ENCODE data around the gene SERTAD1. TPM values are rescaled to one million over a fixed set of nuclear protein-coding genes. Genes with fewer than 3 reads are reported as not detected.

The SERTAD1 gene
- total and polyA plus RNA-seq, 2 donors (not counting 1 experiment from before 2014, with no cell fraction given), result 11.9 to 59.4 TPM

DNA sequence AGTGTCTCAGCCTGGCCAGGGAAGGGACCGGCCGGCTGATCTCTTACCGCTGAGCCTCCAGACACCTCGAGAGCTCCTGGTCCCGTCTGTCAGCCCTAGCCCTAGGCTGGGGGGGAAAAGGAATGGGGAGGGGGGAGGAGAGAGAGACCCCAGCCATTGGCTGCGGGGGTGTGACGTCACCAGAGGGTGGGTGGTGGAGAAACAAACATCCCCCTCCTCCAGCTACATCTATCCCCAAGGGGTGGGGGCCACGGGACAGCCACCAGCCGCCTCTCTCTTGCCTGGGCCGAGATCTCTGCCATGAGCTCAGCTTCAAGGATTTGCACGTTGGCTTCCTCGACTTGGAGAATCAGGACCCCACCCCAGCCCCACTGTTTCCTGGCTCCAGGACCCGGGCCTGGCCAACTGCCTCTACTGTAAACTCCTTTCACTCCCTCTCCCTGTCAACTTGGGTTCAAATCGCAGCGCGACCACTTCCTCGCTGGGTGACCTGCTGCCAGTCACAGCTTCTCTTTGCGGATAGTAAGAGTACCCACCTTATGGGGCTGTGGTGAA, 12.4 kb downstream of the SERTAD1 start, which contains the start of gene PRX:
PRX (minus strand) TSS at position 88 of the 555 bp plus-strand sequence. CDS start 5,446 bp downstream, outside the sequence.
- no peak within 1 kb of the TSS for H3K27ac Mint-ChIP-seq
- CTCF ChIA-PET, result interaction anchor here (1.0 kb wide), 1 partner anchor 8 kb away, joined by 5 read pairs; no protein-coding TSS in a partner anchor
- Histone ChIP-seq H4K20me1 (ENCODE audit: control insufficient read depth, insufficient read depth, low read length, poor library complexity, severe bottlenecking) (no peaks in the 10 kb centered on the region), H3K4me2 (replicated peaks; ENCODE audit: low read depth, low read length, poor library complexity, severe bottlenecking) (no peak within 1 kb of the TSS), H3K4me1 (ENCODE audit: control insufficient read depth in 2 of 2, insufficient read depth in 2 of 2, low read length in 2 of 2) (peaks cover 12 to 33% of the 10 kb centered on the region in 2 donors), H3K27me3 (replicated peaks in 1 of 4; ENCODE audit: control extremely low read depth in 1 of 4, control insufficient read depth in 3 of 4, insufficient read depth in 4 of 4, low read length in 3 of 4) (peaks cover 0 to 2% (median 0%) of the 10 kb centered on the region in 4 experiments), H3K36me3 (replicated peaks in 1 of 2; ENCODE audit: control extremely low read depth in 1 of 2, control insufficient read depth in 1 of 2, extremely low read depth in 1 of 2, insufficient read depth in 2 of 2, low read length in 1 of 2) (no peaks in the 10 kb centered on the region), H3K9me3 (ENCODE audit: control extremely low read depth in 1 of 3, control insufficient read depth in 2 of 3, insufficient read depth in 1 of 3, low read length in 2 of 3) (no peaks in the 10 kb centered on the region), H2AFZ (ENCODE audit: insufficient read depth, low read depth, low read length, poor library complexity, severe bottlenecking) (no peak within 1 kb of the TSS), H3K79me2 (ENCODE audit: control insufficient read depth, insufficient read depth, low read length) (no peaks in the 10 kb centered on the region), H3K4me3 (ENCODE audit: control extremely low read depth in 1 of 5, extremely low read depth in 1 of 5, insufficient read depth in 1 of 5, low read depth in 2 of 5, low read length in 4 of 5) (no peak within 1 kb of the TSS), H3K27ac (ENCODE audit: low read length in 2 of 2) (no peak within 1 kb of the TSS), H3K9ac (ENCODE audit: low read length) (no peak within 1 kb of the TSS)
- H3K4me1 Mint-ChIP-seq, result peaks cover 23% of the 10 kb centered on the region
- no peaks in the 10 kb centered on the region for H3K27me3 Mint-ChIP-seq
- intact Hi-C loops (cut with micrococcal nuclease), result no loop called here
- POLR2A ChIA-PET, result no interaction called here
- 0% methylated on average over 1 of the region's 18 CpGs for WGBS (ENCODE audit: insufficient coverage)
- ATAC-seq (ENCODE audit: low read depth), result no peak
- H3K9me3 Mint-ChIP-seq (ENCODE audit: insufficient read depth), result no peaks in the 10 kb centered on the region
- no peak for DNase-seq
- H3K4me3 Mint-ChIP-seq, result no peak within 1 kb of the TSS
- TF ChIP-seq, protein P1, sequence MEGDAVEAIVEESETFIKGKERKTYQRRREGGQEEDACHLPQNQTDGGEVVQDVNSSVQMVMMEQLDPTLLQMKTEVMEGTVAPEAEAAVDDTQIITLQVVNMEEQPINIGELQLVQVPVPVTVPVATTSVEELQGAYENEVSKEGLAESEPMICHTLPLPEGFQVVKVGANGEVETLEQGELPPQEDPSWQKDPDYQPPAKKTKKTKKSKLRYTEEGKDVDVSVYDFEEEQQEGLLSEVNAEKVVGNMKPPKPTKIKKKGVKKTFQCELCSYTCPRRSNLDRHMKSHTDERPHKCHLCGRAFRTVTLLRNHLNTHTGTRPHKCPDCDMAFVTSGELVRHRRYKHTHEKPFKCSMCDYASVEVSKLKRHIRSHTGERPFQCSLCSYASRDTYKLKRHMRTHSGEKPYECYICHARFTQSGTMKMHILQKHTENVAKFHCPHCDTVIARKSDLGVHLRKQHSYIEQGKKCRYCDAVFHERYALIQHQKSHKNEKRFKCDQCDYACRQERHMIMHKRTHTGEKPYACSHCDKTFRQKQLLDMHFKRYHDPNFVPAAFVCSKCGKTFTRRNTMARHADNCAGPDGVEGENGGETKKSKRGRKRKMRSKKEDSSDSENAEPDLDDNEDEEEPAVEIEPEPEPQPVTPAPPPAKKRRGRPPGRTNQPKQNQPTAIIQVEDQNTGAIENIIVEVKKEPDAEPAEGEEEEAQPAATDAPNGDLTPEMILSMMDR (IDR thresholded peaks at IDR 0.05), result no peak
- TF ChIP-seq EZH2 (IDR thresholded peaks at IDR 0.05; ENCODE audit: borderline replicate concordance, insufficient read depth, low read depth, low read length, poor library complexity, severe bottlenecking), result no peak

DNA sequence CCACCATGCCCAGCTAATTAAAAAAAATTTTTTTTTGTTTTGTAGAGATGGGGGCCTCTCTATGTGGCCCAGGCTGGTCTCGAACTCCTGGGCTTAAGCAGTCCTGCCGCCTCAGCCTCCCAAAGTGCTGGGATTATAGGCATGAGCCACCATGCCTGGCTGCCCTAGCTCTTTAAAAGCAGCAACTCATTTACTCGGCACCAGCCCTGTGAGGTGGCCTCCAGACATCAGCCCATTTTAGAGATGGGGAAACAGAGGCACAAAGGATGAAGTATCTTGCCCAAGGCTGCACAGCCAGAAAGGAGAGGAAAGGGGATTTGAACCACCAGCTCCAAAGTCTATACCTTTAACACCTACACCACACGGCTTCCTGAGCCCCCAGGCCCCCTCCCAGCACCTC, 12.9 kb downstream of the SERTAD1 start:
- no peak overlapping the region for H3K4me3 ChIP-seq (ENCODE audit: control extremely low read depth in 1 of 5, extremely low read depth in 1 of 5, insufficient read depth in 1 of 5, low read depth in 2 of 5, low read length in 4 of 5)
- no peak overlapping the region for H3K4me3 Mint-ChIP-seq
- no peaks in the 10 kb centered on the region for H4K20me1 ChIP-seq (ENCODE audit: control insufficient read depth, insufficient read depth, low read length, poor library complexity, severe bottlenecking)
- H3K27me3 ChIP-seq (replicated peaks in 1 of 4; ENCODE audit: control extremely low read depth in 1 of 4, control insufficient read depth in 3 of 4, insufficient read depth in 4 of 4, low read length in 3 of 4), result peaks cover 0 to 2% (median 0%) of the 10 kb centered on the region in 4 experiments
- no peak for DNase-seq
- no peaks in the 10 kb centered on the region for H3K27me3 Mint-ChIP-seq
- H3K4me2 ChIP-seq (replicated peaks; ENCODE audit: low read depth, low read length, poor library complexity, severe bottlenecking), result no peak overlapping the region
- TF ChIP-seq, protein P1 (IDR thresholded peaks at IDR 0.05), result no peak
- no peak for TF ChIP-seq EZH2 (IDR thresholded peaks at IDR 0.05; ENCODE audit: borderline replicate concordance, insufficient read depth, low read depth, low read length, poor library complexity, severe bottlenecking)
- ATAC-seq (ENCODE audit: low read depth), result no peak
- 100% methylated on average over 1 of the region's 4 CpGs for WGBS (ENCODE audit: insufficient coverage)
- intact Hi-C loops (cut with micrococcal nuclease), result no loop called here
- no peaks in the 10 kb centered on the region for H3K36me3 ChIP-seq (replicated peaks in 1 of 2; ENCODE audit: control extremely low read depth in 1 of 2, control insufficient read depth in 1 of 2, extremely low read depth in 1 of 2, insufficient read depth in 2 of 2, low read length in 1 of 2)
- POLR2A ChIA-PET, result no interaction called here
- H3K4me1 ChIP-seq (ENCODE audit: control insufficient read depth in 2 of 2, insufficient read depth in 2 of 2, low read length in 2 of 2), result peaks cover 13 to 38% of the 10 kb centered on the region in 2 donors
- H3K27ac Mint-ChIP-seq, result no peak overlapping the region
- CTCF ChIA-PET, result interaction anchor here (1.0 kb wide), 1 partner anchor 8 kb away, joined by 5 read pairs; no protein-coding TSS in a partner anchor
- H3K9me3 Mint-ChIP-seq (ENCODE audit: insufficient read depth), result no peaks in the 10 kb centered on the region
- H3K4me1 Mint-ChIP-seq, result peaks cover 28% of the 10 kb centered on the region
- H3K9ac ChIP-seq (ENCODE audit: low read length), result no peak overlapping the region
- H3K79me2 ChIP-seq (ENCODE audit: control insufficient read depth, insufficient read depth, low read length), result no peaks in the 10 kb centered on the region
- no peaks in the 10 kb centered on the region for H3K9me3 ChIP-seq (ENCODE audit: control extremely low read depth in 1 of 3, control insufficient read depth in 2 of 3, insufficient read depth in 1 of 3, low read length in 2 of 3)
- H3K27ac ChIP-seq (ENCODE audit: low read length in 2 of 2), result no peak overlapping the region
- no peak overlapping the region for H2AFZ ChIP-seq (ENCODE audit: insufficient read depth, low read depth, low read length, poor library complexity, severe bottlenecking)
